Transverse colon (tissue), 4 donors: ENCODE data around the gene GDF11. TPM values are rescaled to one million over a fixed set of nuclear protein-coding genes. Genes with fewer than 3 reads are reported as not detected.

ENCODE experiments used
- DNase-seq: peaks from one replicate; pipeline ENCODE4 v3.0.0-alpha.2; 2019
- H3K27ac ChIP-seq, 4 donors: fragments of 200-600 bp; sonication (generic); 2 replicates each; pipeline ENCODE4 v1.5.1; 2016 to 2018; ENCODE audit warnings: inconsistent platforms in 4 of 4
- H3K27me3 ChIP-seq: fragments of 200-600 bp; sonication (generic); 2 replicates; pipeline ENCODE4 v1.5.1; 2017; ENCODE audit warnings: inconsistent platforms
- H3K36me3 ChIP-seq, 4 donors: fragments of 200-600 bp; sonication (generic); 2 replicates each; pipeline ENCODE4 v1.5.1; 2017 to 2019; ENCODE audit warnings: inconsistent platforms in 4 of 4
- H3K4me1 ChIP-seq, 4 donors: fragments of 200-600 bp; sonication (generic); 2 replicates each; pipeline ENCODE4 v1.5.1; 2017 to 2020; ENCODE audit warnings: inconsistent platforms in 4 of 4
- H3K4me3 ChIP-seq, 4 donors: fragments of 200-600 bp; sonication (generic); 1 replicate in 1 of 4; 2 replicates in 3 of 4; pipeline versions ENCODE4 v1.5.1 to v1.6.1; 2017 to 2019; ENCODE audit warnings: inconsistent platforms in 4 of 4
- H3K9me3 ChIP-seq, 2 donors: fragments of 200-600 bp; sonication (generic); 2 replicates each; pipeline ENCODE4 v1.5.1; 2017 to 2019; ENCODE audit warnings: inconsistent platforms in 2 of 2
- EP300 ChIP-seq: sonication (generic); formaldehyde crosslinking; IDR thresholded peaks from one replicate; pipeline ENCODE4 v1.6.1; 2017; ENCODE audit warnings: antibody characterized with exemption, low read depth
- POLR2A ChIP-seq: fragments of 450-650 bp; IDR thresholded peaks from one replicate; pipeline ENCODE4 v1.6.1; 2016; ENCODE audit warnings: antibody characterized with exemption, mild to moderate bottlenecking, moderate library complexity
- POLR2AphosphoS5 ChIP-seq, 3 donors: sonication (generic); formaldehyde crosslinking; IDR thresholded peaks; one replicate each; pipeline ENCODE4 v1.6.1; 2016; ENCODE audit warnings: antibody characterized with exemption in 3 of 3
- WGBS, 2 donors: methylation state at CpG; one replicate each; pipeline ENCODE4 v1.1.5; 2018; ENCODE audit warnings: low coverage in 1 of 2; 5-methylcytosine and 5-hydroxymethylcytosine counted together
- in situ Hi-C, 4 donors: fragments of 200-750 bp; cut with MboI; loops; one replicate each; pipeline versions ENCODE4 v1.15.0 to v1.15.1; 2017; ENCODE audit warnings: low sequenced_read_pairs in 3 of 4, low pct_ligation_motif_present in 1 of 4, low pct_unique_long_range_greater_than_20kb in 1 of 4
- intact Hi-C: fragments of 100-400 bp; cut with DNase I; formaldehyde crosslinking; loops from one replicate; pipeline ENCODE4 v1.15.1; 2023; ENCODE audit warnings: low total_unique reads
- total RNA-seq, 4 donors: library from RNA; depleted of rRNA; stranded (reverse); fragments of >200 nt; gene quantifications; one replicate each; pipeline ENCODE4 v1.1.0, GENCODE V29; 2016
- TF ChIP-seq, protein P1 (sequence below), 5 experiments: fragments of 200-600 bp in 3 of 5; fragments of 450-650 bp in 2 of 5; sonication (generic) in 3 of 5; IDR thresholded peaks; 1 replicate in 2 of 5; 2 replicates in 3 of 5; pipeline ENCODE4 v1.5.1; 2016 to 2017; ENCODE audit warnings: antibody characterized with exemption in 5 of 5, inconsistent platforms in 3 of 5, mild to moderate bottlenecking in 2 of 5, moderate library complexity in 1 of 5

Gene GDF11
- total RNA-seq, 4 donors from 2014 or later = 0.37 to 1.7 (median 0.60) TPM

DNA sequence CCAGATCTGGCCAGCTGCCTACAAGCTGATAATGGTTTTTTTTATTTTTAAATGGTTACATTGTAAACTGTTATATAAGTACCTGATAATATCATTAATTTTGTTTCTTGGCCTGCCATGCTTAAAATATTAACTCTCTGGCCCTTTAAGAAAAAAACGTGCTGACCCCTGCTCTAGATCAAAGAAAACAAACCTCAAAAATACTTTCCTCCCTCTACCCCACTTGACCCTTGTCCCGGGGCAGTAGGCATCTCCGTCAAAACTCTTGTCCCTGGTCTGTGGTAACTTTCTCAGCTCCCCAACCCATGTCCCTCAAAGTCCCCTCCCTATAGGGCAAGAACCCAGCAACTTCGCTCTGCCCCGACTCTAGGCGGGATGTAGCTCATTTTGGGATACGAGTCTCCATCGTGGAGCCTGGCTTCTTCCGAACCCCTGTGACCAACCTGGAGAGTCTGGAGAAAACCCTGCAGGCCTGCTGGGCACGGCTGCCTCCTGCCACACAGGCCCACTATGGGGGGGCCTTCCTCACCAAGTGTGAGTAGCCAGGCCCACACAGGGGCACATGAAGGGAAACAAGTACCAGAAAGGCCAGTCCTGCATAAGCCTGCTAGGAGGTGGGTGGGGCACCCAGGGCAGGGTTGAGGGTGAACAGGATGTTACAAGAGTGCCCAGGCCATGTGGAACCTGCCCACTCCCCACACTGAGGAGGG, 19.3 kb upstream of the GDF11 start:
- WGBS, 2 donors = 15 to 58% methylated on average over 3 to 10 of the region's 10 CpGs
- intact Hi-C loops = no loop called here
- H3K36me3 ChIP-seq = no peaks in the 10 kb centered on the region
- no peaks in the 10 kb centered on the region for H3K27me3 ChIP-seq
- H3K4me3 ChIP-seq = no peak overlapping the region
- no peaks in the 10 kb centered on the region for H3K9me3 ChIP-seq
- H3K4me1 ChIP-seq = peaks cover 44 to 90% (median 76%) of the 10 kb centered on the region in 4 donors
- TF ChIP-seq EP300 (no peak), POLR2AphosphoS5 (IDR thresholded peaks at IDR 0.05) (peak in 1 of 3 donors; percentile 3), POLR2A (no peak)
- TF ChIP-seq, protein P1, sequence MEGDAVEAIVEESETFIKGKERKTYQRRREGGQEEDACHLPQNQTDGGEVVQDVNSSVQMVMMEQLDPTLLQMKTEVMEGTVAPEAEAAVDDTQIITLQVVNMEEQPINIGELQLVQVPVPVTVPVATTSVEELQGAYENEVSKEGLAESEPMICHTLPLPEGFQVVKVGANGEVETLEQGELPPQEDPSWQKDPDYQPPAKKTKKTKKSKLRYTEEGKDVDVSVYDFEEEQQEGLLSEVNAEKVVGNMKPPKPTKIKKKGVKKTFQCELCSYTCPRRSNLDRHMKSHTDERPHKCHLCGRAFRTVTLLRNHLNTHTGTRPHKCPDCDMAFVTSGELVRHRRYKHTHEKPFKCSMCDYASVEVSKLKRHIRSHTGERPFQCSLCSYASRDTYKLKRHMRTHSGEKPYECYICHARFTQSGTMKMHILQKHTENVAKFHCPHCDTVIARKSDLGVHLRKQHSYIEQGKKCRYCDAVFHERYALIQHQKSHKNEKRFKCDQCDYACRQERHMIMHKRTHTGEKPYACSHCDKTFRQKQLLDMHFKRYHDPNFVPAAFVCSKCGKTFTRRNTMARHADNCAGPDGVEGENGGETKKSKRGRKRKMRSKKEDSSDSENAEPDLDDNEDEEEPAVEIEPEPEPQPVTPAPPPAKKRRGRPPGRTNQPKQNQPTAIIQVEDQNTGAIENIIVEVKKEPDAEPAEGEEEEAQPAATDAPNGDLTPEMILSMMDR (IDR thresholded peaks at IDR 0.05) = no peak
- peak overlapping the region; percentile 97 to 99 (median 99) for H3K27ac ChIP-seq
- peak; percentile 23 for DNase-seq
- in situ Hi-C loops = loop anchor here in 1 of 4 donors (10.0 kb wide), 1 partner anchor 391 kb away; the partner anchor contains the start of genes RPL41 and ZC3H10

DNA sequence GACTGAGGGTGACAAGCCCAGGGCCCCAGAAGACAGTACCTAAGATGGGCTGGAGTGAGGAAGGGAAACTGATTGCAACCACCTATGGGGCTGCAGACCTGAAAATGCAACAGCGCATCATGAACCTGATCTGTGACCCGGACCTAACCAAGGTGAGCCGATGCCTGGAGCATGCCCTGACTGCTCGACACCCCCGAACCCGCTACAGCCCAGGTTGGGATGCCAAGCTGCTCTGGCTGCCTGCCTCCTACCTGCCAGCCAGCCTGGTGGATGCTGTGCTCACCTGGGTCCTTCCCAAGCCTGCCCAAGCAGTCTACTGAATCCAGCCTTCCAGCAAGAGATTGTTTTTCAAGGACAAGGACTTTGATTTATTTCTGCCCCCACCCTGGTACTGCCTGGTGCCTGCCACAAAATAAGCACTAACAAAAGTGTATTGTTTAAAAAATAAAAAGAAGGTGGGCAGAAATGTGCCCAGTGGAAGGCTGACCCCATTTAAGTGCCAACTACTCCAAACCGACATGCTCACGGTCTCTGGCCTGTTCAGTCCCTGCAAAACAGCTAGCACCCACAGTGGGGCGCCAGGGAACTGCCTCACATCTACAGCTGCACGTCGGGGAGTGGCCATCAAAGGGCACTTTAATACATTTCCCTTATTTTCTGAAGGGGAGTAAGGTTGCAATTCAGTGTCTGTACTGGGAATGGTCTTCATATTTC, 18.5 kb upstream of the GDF11 start:
- Histone ChIP-seq H3K27ac (peak overlapping the region; percentile 97 to 99 (median 99)), H3K4me3 (no peak overlapping the region), H3K27me3 (no peaks in the 10 kb centered on the region), H3K36me3 (no peaks in the 10 kb centered on the region), H3K9me3 (no peaks in the 10 kb centered on the region), H3K4me1 (peaks cover 39 to 83% (median 69%) of the 10 kb centered on the region in 4 donors)
- peak; percentile 82 for DNase-seq
- WGBS, 2 donors = 11 to 54% methylated on average over 5 to 11 of the region's 11 CpGs
- intact Hi-C loops (no loop called here), in situ Hi-C loops (loop anchor here in 1 of 4 donors (10.0 kb wide), 1 partner anchor 390 kb away; the partner anchor contains the start of genes RPL41 and ZC3H10)
- TF ChIP-seq, protein P1 (IDR thresholded peaks at IDR 0.05) = peak; percentile 54 to 72 (median 61)
- TF ChIP-seq POLR2A (no peak), POLR2AphosphoS5 (IDR thresholded peaks at IDR 0.05) (peak in 1 of 3 donors; percentile 8), EP300 (no peak)

DNA sequence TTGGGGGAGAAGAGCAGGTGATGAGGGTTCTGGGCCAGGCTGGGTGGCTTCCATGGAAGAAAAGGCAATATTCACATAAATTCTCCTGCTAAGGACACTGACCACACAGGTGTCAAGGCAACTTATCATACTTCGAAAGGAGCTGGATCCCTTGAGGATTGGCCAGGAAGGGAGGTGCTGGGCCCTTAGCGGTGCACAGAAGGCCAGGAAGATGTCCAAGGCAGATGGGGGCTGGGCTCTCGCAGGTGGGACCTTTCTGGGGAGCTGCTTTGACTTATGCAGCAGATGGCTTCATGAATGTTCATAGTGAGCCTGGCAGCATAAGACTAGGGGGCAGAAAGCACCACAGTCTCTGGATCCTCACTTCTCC, 18.0 kb upstream of the GDF11 start:
- intact Hi-C loops (no loop called here), in situ Hi-C loops (loop anchor here in 1 of 4 donors (10.0 kb wide), 1 partner anchor 390 kb away; the partner anchor contains the start of genes RPL41 and ZC3H10)

More for the DNA sequence above, 18.0 kb upstream of the GDF11 start:
- Histone ChIP-seq H3K27ac (peak overlapping the region; percentile 97 to 99 (median 99)), H3K9me3 (no peaks in the 10 kb centered on the region), H3K27me3 (no peaks in the 10 kb centered on the region), H3K4me3 (no peak overlapping the region), H3K4me1 (peaks cover 33 to 80% (median 65%) of the 10 kb centered on the region in 4 donors), H3K36me3 (no peaks in the 10 kb centered on the region)
- peak; percentile 8 for DNase-seq
- 46% methylated on average over 3 of the region's 3 CpGs; no CpG with 5 or more reads in 1 of the 2 donors for WGBS, 2 donors
- TF ChIP-seq EP300 (no peak), POLR2AphosphoS5 (IDR thresholded peaks at IDR 0.05) (no peak), POLR2A (no peak)
- TF ChIP-seq, protein P1 (IDR thresholded peaks at IDR 0.05) = no peak
